ENCODE data around the gene WWP2.
"Not testable (repeated sequence)": the region's sequence is repeated elsewhere in the genome, so short reads cannot be mapped to it uniquely, and the experiment has no call there.

The WWP2 gene

DNA sequence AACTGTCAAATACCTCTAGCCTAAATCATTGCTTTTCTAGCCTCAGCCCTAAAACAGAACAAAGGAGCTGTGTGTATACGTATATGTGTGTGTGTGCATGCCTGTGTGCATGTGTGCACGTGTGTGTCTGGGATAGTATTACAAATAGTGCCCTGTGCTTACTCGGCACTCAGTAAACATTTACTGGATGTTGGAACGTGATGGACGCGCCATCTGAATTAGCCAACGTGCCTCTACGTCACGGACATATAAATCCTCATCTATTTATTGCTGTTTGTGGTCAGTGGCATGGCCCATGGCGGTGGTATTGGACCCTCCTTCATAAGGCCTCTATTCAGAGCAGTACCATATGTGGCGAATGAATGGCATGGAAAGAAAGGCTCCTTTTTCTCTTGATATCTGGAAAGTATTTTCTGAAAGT, 37.5 kb downstream of the WWP2 start:
- Histone ChIP-seq H3K79me2 (ENCODE audit: control insufficient read depth, insufficient read depth, low read length) (no peaks in the 10 kb centered on the region), H2BK120ac (ENCODE audit: low read depth, low read length) (no peak overlapping the region), H3K9ac (ENCODE audit: low read length) (no peak overlapping the region), H2BK5ac (ENCODE audit: low read length) (no peak overlapping the region), H3K4ac (ENCODE audit: low read depth, low read length) (no peak overlapping the region), H3K4me1 (ENCODE audit: control insufficient read depth, low read depth, low read length) (no peaks in the 10 kb centered on the region), H3K27me3 (ENCODE audit: insufficient read depth, low read length, poor library complexity) (no peaks in the 10 kb centered on the region), H3K4me3 (ENCODE audit: low read length) (no peak overlapping the region), H3K79me1 (ENCODE audit: low read length) (no peaks in the 10 kb centered on the region), H4K8ac (ENCODE audit: low read depth, low read length) (no peak overlapping the region), H3K23ac (ENCODE audit: low read length) (no peak overlapping the region), H3K4me2 (ENCODE audit: low read length) (no peak overlapping the region), H2BK15ac (replicated peaks; ENCODE audit: low read depth) (no peak overlapping the region), H3K56ac (ENCODE audit: low read length) (no peak overlapping the region), H3K18ac (ENCODE audit: low read length) (no peak overlapping the region), H3K36me3 (ENCODE audit: control insufficient read depth, insufficient read depth, low read length) (no peaks in the 10 kb centered on the region), H4K5ac (ENCODE audit: low read length) (no peak overlapping the region), H3K27ac (ENCODE audit: low read depth, low read length) (no peak overlapping the region), H2AK5ac (ENCODE audit: low read length) (no peak overlapping the region)
- WGBS (ENCODE audit: extremely low coverage, insufficient coverage, low lambda C conversion rate) = no CpG with 5 or more reads among the region's 11 CpGs
- DNase-seq = no peak

DNA sequence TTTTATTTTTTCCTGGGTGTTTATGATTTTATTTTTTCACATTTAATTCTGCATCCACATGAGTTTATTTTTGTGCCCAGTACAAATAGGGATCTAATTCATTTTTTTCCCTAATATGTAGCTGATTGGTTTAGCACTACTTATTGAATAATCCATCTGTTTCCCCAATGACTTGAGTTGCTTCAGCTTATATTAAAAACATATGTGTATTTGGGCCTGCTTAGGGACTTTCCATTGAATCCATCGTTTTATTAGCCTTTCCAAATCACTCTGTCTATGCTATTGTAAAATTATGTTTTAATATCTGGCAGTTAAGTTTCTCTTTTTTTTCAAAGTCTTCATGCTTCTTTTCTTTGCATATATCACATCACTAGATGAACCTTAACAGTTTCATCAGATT, 42.2 kb downstream of the WWP2 start:
- no peak for DNase-seq
- Histone ChIP-seq H3K36me3 (ENCODE audit: control insufficient read depth, insufficient read depth, low read length) (no peaks in the 10 kb centered on the region), H3K18ac (ENCODE audit: low read length) (no peak overlapping the region), H4K5ac (ENCODE audit: low read length) (no peak overlapping the region), H4K8ac (ENCODE audit: low read depth, low read length) (no peak overlapping the region), H3K23ac (ENCODE audit: low read length) (no peak overlapping the region), H3K56ac (ENCODE audit: low read length) (no peak overlapping the region), H2BK5ac (ENCODE audit: low read length) (no peak overlapping the region), H3K27me3 (ENCODE audit: insufficient read depth, low read length, poor library complexity) (no peaks in the 10 kb centered on the region), H3K27ac (ENCODE audit: low read depth, low read length) (no peak overlapping the region), H2BK120ac (ENCODE audit: low read depth, low read length) (no peak overlapping the region), H3K4me3 (ENCODE audit: low read length) (no peak overlapping the region), H3K79me2 (ENCODE audit: control insufficient read depth, insufficient read depth, low read length) (no peaks in the 10 kb centered on the region), H3K4me1 (ENCODE audit: control insufficient read depth, low read depth, low read length) (no peaks in the 10 kb centered on the region), H3K79me1 (ENCODE audit: low read length) (no peaks in the 10 kb centered on the region), H3K4ac (ENCODE audit: low read depth, low read length) (no peak overlapping the region), H3K9ac (ENCODE audit: low read length) (no peak overlapping the region), H2BK15ac (replicated peaks; ENCODE audit: low read depth) (no peak overlapping the region), H3K4me2 (ENCODE audit: low read length) (no peak overlapping the region), H2AK5ac (ENCODE audit: low read length) (no peak overlapping the region)
- no CpG with 5 or more reads among the region's 1 CpG for WGBS (ENCODE audit: extremely low coverage, insufficient coverage, low lambda C conversion rate)

DNA sequence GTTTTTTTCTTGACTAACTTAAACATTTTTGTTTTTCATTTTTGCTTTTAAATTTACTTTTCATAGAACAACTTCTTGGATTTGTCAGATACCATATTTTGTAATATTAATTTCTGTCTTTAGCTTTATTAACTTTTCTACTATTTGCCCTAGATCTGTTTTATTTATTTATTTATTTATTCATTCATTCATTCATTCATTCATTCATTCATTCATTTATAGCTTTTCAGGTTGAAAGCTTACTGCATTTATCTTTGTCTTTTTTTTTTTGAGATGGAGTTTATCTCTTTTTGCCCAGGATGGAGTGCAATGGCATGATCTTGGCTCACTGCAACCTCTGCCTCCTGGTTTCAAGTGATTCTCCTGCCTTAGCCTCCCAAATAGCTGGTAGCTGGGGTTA, 44.6 kb downstream of the WWP2 start:
- H2AK5ac ChIP-seq (ENCODE audit: low read length); DNase-seq; H2BK120ac ChIP-seq (ENCODE audit: low read depth, low read length); H3K4ac ChIP-seq (ENCODE audit: low read depth, low read length); H3K79me2 ChIP-seq (ENCODE audit: control insufficient read depth, insufficient read depth, low read length); H3K56ac ChIP-seq (ENCODE audit: low read length); H3K36me3 ChIP-seq (ENCODE audit: control insufficient read depth, insufficient read depth, low read length); H3K27ac ChIP-seq (ENCODE audit: low read depth, low read length); H3K4me1 ChIP-seq (ENCODE audit: control insufficient read depth, low read depth, low read length); H3K9ac ChIP-seq (ENCODE audit: low read length); H3K4me2 ChIP-seq (ENCODE audit: low read length); H3K18ac ChIP-seq (ENCODE audit: low read length); H2BK5ac ChIP-seq (ENCODE audit: low read length); H3K79me1 ChIP-seq (ENCODE audit: low read length); H3K23ac ChIP-seq (ENCODE audit: low read length); H3K4me3 ChIP-seq (ENCODE audit: low read length); H2BK15ac ChIP-seq (replicated peaks; ENCODE audit: low read depth); H3K27me3 ChIP-seq (ENCODE audit: insufficient read depth, low read length, poor library complexity); H4K5ac ChIP-seq (ENCODE audit: low read length); H4K8ac ChIP-seq (ENCODE audit: low read depth, low read length): not testable (repeated sequence)

DNA sequence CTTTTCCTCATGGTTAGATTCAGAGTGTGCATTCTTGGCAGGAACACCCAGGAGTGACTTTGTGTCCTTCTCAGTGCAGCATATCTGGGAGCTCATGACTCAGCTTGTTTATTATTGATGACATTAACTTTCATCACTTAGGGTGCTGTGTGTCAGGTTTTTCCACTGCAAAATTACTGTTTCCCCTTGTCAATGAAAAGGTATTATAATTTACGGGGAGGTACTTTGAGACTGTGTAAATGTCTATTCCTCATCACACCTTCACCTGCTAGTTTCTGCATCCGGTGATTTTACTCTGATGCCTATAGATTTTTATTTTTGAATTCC, 50.5 kb downstream of the WWP2 start:
- no peak overlapping the region for H4K5ac ChIP-seq (ENCODE audit: low read length)
- H3K36me3 ChIP-seq (ENCODE audit: control insufficient read depth, insufficient read depth, low read length) = no peaks in the 10 kb centered on the region
- H3K4me2 ChIP-seq (ENCODE audit: low read length) = no peak overlapping the region
- H3K27me3 ChIP-seq (ENCODE audit: insufficient read depth, low read length, poor library complexity) = no peaks in the 10 kb centered on the region
- no peaks in the 10 kb centered on the region for H3K79me2 ChIP-seq (ENCODE audit: control insufficient read depth, insufficient read depth, low read length)
- no peak overlapping the region for H4K8ac ChIP-seq (ENCODE audit: low read depth, low read length)
- no peak overlapping the region for H3K23ac ChIP-seq (ENCODE audit: low read length)
- H3K4ac ChIP-seq (ENCODE audit: low read depth, low read length) = no peak overlapping the region
- no peak overlapping the region for H2BK15ac ChIP-seq (replicated peaks; ENCODE audit: low read depth)
- no peak overlapping the region for H3K18ac ChIP-seq (ENCODE audit: low read length)
- H3K4me3 ChIP-seq (ENCODE audit: low read length) = no peak overlapping the region
- H3K27ac ChIP-seq (ENCODE audit: low read depth, low read length) = no peak overlapping the region
- H3K56ac ChIP-seq (ENCODE audit: low read length) = no peak overlapping the region
- WGBS (ENCODE audit: extremely low coverage, insufficient coverage, low lambda C conversion rate) = no CpG with 5 or more reads among the region's 2 CpGs
- H2BK120ac ChIP-seq (ENCODE audit: low read depth, low read length) = no peak overlapping the region
- H2BK5ac ChIP-seq (ENCODE audit: low read length) = no peak overlapping the region
- H3K79me1 ChIP-seq (ENCODE audit: low read length) = no peaks in the 10 kb centered on the region
- DNase-seq = no peak
- no peak overlapping the region for H3K9ac ChIP-seq (ENCODE audit: low read length)
- H2AK5ac ChIP-seq (ENCODE audit: low read length) = no peak overlapping the region
- H3K4me1 ChIP-seq (ENCODE audit: control insufficient read depth, low read depth, low read length) = no peaks in the 10 kb centered on the region

DNA sequence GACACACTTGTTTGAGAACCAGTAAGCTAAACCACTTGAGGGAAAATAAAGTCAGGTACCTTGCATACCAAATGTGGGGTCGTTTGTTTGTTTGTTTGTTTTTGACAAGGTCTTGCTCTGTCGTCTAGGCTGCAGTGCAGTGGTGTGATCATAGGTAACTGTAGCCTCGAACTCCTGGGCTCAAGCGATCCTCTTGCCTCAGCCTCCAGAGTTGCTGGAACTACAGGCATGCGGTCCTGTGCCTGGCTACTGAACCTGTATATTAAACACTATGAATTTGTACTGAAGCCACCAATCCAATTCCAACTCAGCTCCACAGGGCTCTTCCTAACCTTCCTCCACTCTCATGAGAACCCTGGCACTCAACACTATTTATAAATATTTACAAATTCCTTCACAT, 51.9 kb downstream of the WWP2 start:
- Histone ChIP-seq H2AK5ac (ENCODE audit: low read length) (no peak overlapping the region), H3K56ac (ENCODE audit: low read length) (no peak overlapping the region), H3K9ac (ENCODE audit: low read length) (no peak overlapping the region), H4K5ac (ENCODE audit: low read length) (no peak overlapping the region), H3K4me1 (ENCODE audit: control insufficient read depth, low read depth, low read length) (no peaks in the 10 kb centered on the region), H3K4ac (ENCODE audit: low read depth, low read length) (no peak overlapping the region), H3K18ac (ENCODE audit: low read length) (no peak overlapping the region), H3K4me2 (ENCODE audit: low read length) (no peak overlapping the region), H3K23ac (ENCODE audit: low read length) (no peak overlapping the region), H3K36me3 (ENCODE audit: control insufficient read depth, insufficient read depth, low read length) (no peaks in the 10 kb centered on the region), H3K27ac (ENCODE audit: low read depth, low read length) (no peak overlapping the region), H4K8ac (ENCODE audit: low read depth, low read length) (no peak overlapping the region), H3K79me2 (ENCODE audit: control insufficient read depth, insufficient read depth, low read length) (no peaks in the 10 kb centered on the region), H2BK5ac (ENCODE audit: low read length) (no peak overlapping the region), H3K79me1 (ENCODE audit: low read length) (no peaks in the 10 kb centered on the region), H3K4me3 (ENCODE audit: low read length) (no peak overlapping the region), H2BK15ac (replicated peaks; ENCODE audit: low read depth) (no peak overlapping the region), H2BK120ac (ENCODE audit: low read depth, low read length) (no peak overlapping the region), H3K27me3 (ENCODE audit: insufficient read depth, low read length, poor library complexity) (no peaks in the 10 kb centered on the region)
- DNase-seq = no peak
- no CpG with 5 or more reads among the region's 5 CpGs for WGBS (ENCODE audit: extremely low coverage, insufficient coverage, low lambda C conversion rate)

DNA sequence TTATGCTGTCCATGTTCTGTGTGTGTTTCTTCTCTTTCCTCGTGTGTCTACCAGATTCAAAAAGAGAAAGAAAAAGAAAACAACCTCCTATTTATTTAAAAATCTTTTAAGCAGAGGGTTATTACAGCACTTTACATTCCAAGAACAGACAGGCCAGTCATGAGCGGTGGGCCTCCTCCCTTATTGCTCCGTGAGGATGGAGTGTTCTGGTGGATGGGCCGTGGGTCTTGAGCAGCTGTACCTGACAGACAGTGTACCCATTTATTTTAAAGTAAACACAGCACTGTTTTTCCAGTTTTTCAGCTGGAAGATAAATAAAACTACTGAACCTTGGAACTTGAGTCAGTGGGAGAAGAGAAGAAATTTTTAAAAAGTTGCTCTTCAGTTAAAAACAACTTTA, 52.4 kb downstream of the WWP2 start:
- Histone ChIP-seq H2BK15ac (replicated peaks; ENCODE audit: low read depth) (no peak overlapping the region), H3K4me3 (ENCODE audit: low read length) (no peak overlapping the region), H2AK5ac (ENCODE audit: low read length) (no peak overlapping the region), H3K18ac (ENCODE audit: low read length) (no peak overlapping the region), H3K4me2 (ENCODE audit: low read length) (no peak overlapping the region), H2BK5ac (ENCODE audit: low read length) (no peak overlapping the region), H3K36me3 (ENCODE audit: control insufficient read depth, insufficient read depth, low read length) (no peaks in the 10 kb centered on the region), H3K79me1 (ENCODE audit: low read length) (no peaks in the 10 kb centered on the region), H4K5ac (ENCODE audit: low read length) (no peak overlapping the region), H2BK120ac (ENCODE audit: low read depth, low read length) (no peak overlapping the region), H3K4ac (ENCODE audit: low read depth, low read length) (no peak overlapping the region), H3K27ac (ENCODE audit: low read depth, low read length) (no peak overlapping the region), H3K9ac (ENCODE audit: low read length) (no peak overlapping the region), H3K27me3 (ENCODE audit: insufficient read depth, low read length, poor library complexity) (no peaks in the 10 kb centered on the region), H3K23ac (ENCODE audit: low read length) (no peak overlapping the region), H3K79me2 (ENCODE audit: control insufficient read depth, insufficient read depth, low read length) (no peaks in the 10 kb centered on the region), H3K4me1 (ENCODE audit: control insufficient read depth, low read depth, low read length) (no peaks in the 10 kb centered on the region), H4K8ac (ENCODE audit: low read depth, low read length) (no peak overlapping the region), H3K56ac (ENCODE audit: low read length) (no peak overlapping the region)
- DNase-seq = no peak
- WGBS (ENCODE audit: extremely low coverage, insufficient coverage, low lambda C conversion rate) = no CpG with 5 or more reads among the region's 4 CpGs
